SH-SY5Y (cell line): Measurements from ENCODE around the gene AKR1C2.
"Not testable (repeated sequence)": the region's sequence is repeated elsewhere in the genome, so short reads cannot be mapped to it uniquely, and the experiment has no call there.

ENCODE experiments used
- GATA2 ChIP-seq: IDR thresholded peaks from 2 replicates; pipeline ENCODE4 v1.6.1; 2011; ENCODE audit warnings: mild to moderate bottlenecking, low read depth, low read length
- GATA3 ChIP-seq: IDR thresholded peaks from 2 replicates; pipeline ENCODE4 v1.6.1; 2011; ENCODE audit warnings: low read depth, mild to moderate bottlenecking, low read length, moderate library complexity

DNA sequence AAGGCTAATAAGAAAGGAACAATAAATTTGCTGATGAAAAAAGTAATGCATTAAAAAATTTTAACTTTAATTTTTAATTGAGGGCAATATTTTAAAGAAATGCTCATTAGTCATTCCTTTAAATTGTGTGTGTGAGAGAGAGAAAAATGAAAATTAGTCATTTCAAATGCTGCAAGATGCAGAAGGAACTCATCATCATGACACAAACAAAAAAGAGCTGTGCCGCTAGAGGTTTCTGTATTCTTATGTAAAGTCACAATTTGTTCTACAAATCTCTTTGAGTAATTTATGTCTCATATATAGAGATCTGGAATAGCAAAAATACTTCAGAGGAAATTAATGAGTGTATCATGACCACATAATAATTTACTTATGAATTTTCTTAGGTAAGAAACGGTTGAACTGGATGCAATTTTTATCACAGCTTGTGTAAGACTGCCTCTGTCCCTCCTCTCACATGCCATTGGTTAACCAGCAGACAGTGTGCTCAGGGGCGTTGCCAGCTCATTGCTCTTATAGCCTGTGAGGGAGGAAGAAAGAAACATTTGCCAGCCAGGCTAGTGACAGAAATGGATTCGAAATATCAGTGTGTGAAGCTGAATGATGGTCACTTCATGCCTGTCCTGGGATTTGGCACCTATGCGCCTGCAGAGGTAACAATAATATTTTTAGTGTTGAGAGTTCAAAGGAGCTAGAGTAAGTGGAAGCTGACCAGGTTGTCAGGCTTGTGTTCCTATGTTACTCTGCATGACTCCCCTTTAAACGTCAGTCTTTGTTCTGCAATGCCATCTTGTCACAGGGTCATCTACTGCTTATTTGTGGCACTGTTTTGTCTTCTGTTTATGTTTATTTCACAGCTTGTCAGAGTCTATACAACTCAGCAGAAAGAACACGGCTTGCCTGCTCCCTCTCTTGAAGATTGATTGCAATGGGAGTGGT lies 40.5 kb downstream of the AKR1C2 start, which contains the start of gene AKR1C1:
- TF ChIP-seq GATA3, GATA2: not testable (repeated sequence)
